ENCODE results near the gene TIMM17B. TPM values are rescaled to one million over a fixed set of nuclear protein-coding genes. Genes with fewer than 3 reads are reported as not detected.
A peak's percentile ranks its signal among the peaks of the same experiment; 100 is the strongest.

The TIMM17B gene
- total RNA-seq, 4 donors from 2014 or later: 13.7 to 34.1 (median 29.4) TPM

DNA sequence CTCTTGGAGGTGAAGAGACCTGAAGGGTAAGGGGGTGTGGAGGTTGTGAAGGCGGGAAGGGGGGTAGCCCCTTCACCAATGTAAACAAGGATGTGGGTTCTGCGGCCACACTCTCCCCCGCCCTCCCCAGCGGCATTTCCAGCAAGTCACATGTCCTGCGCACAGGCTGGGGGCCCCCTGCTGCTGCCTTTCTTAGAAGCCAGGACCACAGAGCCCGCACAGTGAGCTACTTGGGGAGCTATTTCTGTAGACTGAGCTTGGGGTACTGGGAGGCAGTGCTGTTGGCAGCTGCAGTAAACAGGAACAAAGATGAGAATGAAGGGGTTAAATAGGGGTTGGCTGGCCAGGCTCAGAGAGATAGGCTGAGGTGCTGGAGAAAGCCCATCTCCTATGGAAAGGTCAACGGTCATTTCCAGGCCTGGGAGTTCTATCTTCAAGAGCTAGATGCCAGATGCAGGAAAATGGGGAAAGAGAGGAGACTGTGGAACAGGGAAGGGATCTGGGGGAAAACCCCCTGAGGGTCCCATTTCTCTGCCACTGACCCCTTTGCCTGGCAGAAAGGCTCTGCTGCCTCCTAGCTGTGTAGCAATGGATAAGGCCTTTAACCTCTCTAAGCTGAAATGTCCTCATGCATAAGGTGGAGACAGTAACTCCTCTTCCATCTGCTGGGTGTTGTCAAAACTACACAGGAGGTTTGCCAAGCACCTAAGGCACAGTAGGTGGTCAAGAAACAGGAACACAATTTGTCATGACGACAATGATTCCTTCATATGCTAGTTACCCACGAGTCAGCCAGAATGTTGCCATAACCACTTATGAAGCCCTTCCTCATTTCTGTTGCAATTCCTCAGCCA, 39.7 kb upstream of the TIMM17B start:
- TF ChIP-seq, protein P1, sequence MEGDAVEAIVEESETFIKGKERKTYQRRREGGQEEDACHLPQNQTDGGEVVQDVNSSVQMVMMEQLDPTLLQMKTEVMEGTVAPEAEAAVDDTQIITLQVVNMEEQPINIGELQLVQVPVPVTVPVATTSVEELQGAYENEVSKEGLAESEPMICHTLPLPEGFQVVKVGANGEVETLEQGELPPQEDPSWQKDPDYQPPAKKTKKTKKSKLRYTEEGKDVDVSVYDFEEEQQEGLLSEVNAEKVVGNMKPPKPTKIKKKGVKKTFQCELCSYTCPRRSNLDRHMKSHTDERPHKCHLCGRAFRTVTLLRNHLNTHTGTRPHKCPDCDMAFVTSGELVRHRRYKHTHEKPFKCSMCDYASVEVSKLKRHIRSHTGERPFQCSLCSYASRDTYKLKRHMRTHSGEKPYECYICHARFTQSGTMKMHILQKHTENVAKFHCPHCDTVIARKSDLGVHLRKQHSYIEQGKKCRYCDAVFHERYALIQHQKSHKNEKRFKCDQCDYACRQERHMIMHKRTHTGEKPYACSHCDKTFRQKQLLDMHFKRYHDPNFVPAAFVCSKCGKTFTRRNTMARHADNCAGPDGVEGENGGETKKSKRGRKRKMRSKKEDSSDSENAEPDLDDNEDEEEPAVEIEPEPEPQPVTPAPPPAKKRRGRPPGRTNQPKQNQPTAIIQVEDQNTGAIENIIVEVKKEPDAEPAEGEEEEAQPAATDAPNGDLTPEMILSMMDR (IDR thresholded peaks at IDR 0.05): no peak
- ATAC-seq (ENCODE audit: low FRiP score): peak; percentile 13
- DNase-seq (ENCODE audit: low spot score): no peak

GRCh38 chrX:48936429-48937053, 39.0 kb upstream of the TIMM17B start:
- no peak for DNase-seq (ENCODE audit: low spot score)
- ATAC-seq (ENCODE audit: low FRiP score): no peak
- TF ChIP-seq, protein P1 (IDR thresholded peaks at IDR 0.05): no peak

DNA sequence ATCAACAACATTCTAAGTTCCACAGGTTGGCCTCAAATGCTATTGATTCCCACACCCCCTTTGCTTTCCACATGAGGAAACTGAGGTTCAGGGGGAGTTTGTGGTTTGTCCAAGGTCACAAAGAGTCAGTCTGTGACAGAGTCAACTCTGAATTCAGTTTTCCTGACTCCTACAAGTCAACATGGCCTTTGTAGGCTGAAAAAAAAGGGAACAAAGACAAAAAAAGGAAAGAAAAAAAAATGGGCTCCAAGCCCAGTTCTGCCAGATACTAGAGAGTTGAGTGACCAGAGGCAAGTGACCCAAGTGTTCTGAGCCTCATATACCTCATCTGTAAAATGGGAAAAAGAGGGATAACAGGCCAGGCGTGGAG, 37.7 kb upstream of the TIMM17B start:
- no peak for ATAC-seq (ENCODE audit: low FRiP score)
- TF ChIP-seq, protein P1 (IDR thresholded peaks at IDR 0.05): no peak

GRCh38 chrX:48934581-48935300, 37.2 kb upstream of the TIMM17B start:
- DNase-seq (ENCODE audit: low spot score): no peak
- ATAC-seq (ENCODE audit: low FRiP score): no peak
- TF ChIP-seq, protein P1 (IDR thresholded peaks at IDR 0.05): no peak

More for the DNA sequence above, 37.7 kb upstream of the TIMM17B start:
- no peak for DNase-seq (ENCODE audit: low spot score)

GRCh38 chrX:48933757-48934156, 36.2 kb upstream of the TIMM17B start:
- TF ChIP-seq, protein P1 (IDR thresholded peaks at IDR 0.05): no peak
- no peak for DNase-seq (ENCODE audit: low spot score)
- no peak for ATAC-seq (ENCODE audit: low FRiP score)

DNA sequence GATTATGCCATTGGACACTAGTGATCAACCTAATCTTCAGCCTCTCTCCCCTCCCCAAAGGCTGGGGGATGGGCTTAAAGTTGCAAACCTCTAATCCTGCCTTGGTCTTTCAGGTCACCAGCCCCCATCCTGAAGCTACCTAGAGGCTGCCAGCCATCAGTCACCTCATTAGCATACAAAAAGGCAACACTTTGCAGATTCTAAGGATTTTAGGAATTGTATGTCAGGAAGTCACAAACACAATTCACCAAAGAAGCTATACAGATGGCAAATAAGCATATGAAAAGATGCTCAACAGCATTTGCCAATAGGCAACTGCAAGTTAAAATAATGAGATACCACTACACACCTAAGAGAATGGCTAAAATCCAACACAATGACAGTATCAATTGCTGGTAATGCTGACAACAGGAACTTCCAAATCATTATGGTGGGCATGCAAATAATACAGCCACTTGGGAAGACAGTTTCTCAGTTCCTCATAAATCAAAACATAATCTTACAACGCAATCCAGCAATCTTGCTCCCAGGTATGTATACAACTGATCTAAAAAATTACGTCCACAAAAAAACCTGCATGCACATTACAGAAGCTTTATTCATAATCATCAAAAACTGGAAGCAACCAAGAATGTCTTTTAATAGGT, 30.3 kb upstream of the TIMM17B start:
- DNase-seq (ENCODE audit: low spot score): no peak
- TF ChIP-seq, protein P1 (IDR thresholded peaks at IDR 0.05): no peak
- ATAC-seq (ENCODE audit: low FRiP score): no peak

Measured in omental fat pad (tissue), 4 donors.